HG02885 (cell line): ENCODE measurements around the gene SLC6A4.
"Not testable (repeated sequence)": the region's sequence is repeated elsewhere in the genome, so short reads cannot be mapped to it uniquely, and the experiment has no call there.

Experiments used
- ATAC-seq: cut with Tn5 transposase; IDR thresholded peaks from one replicate; pipeline ENCODE4 v1.9.1; 2021; ENCODE audit warnings: mild to moderate bottlenecking; ENCODE audit not compliant: unreplicated experiment, poor library complexity

The SLC6A4 gene

GRCh38 chr17:30221346-30221745, 14.2 kb downstream of the SLC6A4 start:
- ATAC-seq = no peak

GRCh38 chr17:30220414-30220813, 15.1 kb downstream of the SLC6A4 start:
- no peak for ATAC-seq

- ATAC-seq = no peak
These were observed 15.7 kb downstream of the SLC6A4 start for GRCh38 chr17:30219833-30220232.

GRCh38 chr17:30219315-30219714, 16.2 kb downstream of the SLC6A4 start:
- no peak for ATAC-seq

- no peak for ATAC-seq
These were observed 16.7 kb downstream of the SLC6A4 start for GRCh38 chr17:30218799-30219198.

- ATAC-seq = no peak
These were observed 17.7 kb downstream of the SLC6A4 start for GRCh38 chr17:30217746-30218245.

GRCh38 chr17:30217054-30217453, 18.4 kb downstream of the SLC6A4 start:
- no peak for ATAC-seq

- ATAC-seq = no peak
These were observed 22.7 kb downstream of the SLC6A4 start for GRCh38 chr17:30212750-30213149.

GRCh38 chr17:30211371-30211770, 24.1 kb downstream of the SLC6A4 start:
- ATAC-seq = no peak

GRCh38 chr17:30210901-30211300, 24.6 kb downstream of the SLC6A4 start:
- ATAC-seq = no peak

- ATAC-seq = no peak
These were observed 25.1 kb downstream of the SLC6A4 start for GRCh38 chr17:30210366-30210765.

- no peak for ATAC-seq
These were observed 25.6 kb downstream of the SLC6A4 start for GRCh38 chr17:30209930-30210329.

- no peak for ATAC-seq
These were observed 27.3 kb downstream of the SLC6A4 start for GRCh38 chr17:30208214-30208613.

GRCh38 chr17:30207655-30208054, 27.8 kb downstream of the SLC6A4 start:
- no peak for ATAC-seq

- no peak for ATAC-seq
These were observed 32.0 kb downstream of the SLC6A4 start for GRCh38 chr17:30203471-30203981.

GRCh38 chr17:30200656-30201055, 34.8 kb downstream of the SLC6A4 start:
- ATAC-seq = not testable (repeated sequence)

- no peak for ATAC-seq
These were observed 35.4 kb downstream of the SLC6A4 start for GRCh38 chr17:30200106-30200505.

GRCh38 chr17:30199600-30199999, 35.9 kb downstream of the SLC6A4 start:
- ATAC-seq = no peak

GRCh38 chr17:30197416-30197815, 38.1 kb downstream of the SLC6A4 start:
- ATAC-seq = no peak

GRCh38 chr17:30196504-30196903, 39.0 kb downstream of the SLC6A4 start:
- ATAC-seq = no peak

GRCh38 chr17:30191072-30191471, 44.4 kb downstream of the SLC6A4 start:
- no peak for ATAC-seq

GRCh38 chr17:30188211-30188939, 47.1 kb downstream of the SLC6A4 start:
- no peak for ATAC-seq
